Measurements from ENCODE around the gene SSH3.

SSH3 gene

GRCh38 chr11:67351275-67352005 lies 48.1 kb downstream of the SSH3 start:
- no peak for DNase-seq

- DNase-seq, result no peak
Observed at GRCh38 chr11:67352546-67353316, 49.4 kb downstream of the SSH3 start.

GRCh38 chr11:67353317-67354074 lies 50.2 kb downstream of the SSH3 start, which contains the start of gene POLD4:
TSS of gene POLD4 (minus strand) at chr11:67353546. CDS start at chr11:67353399, 147 bp downstream.
- DNase-seq, result peak; percentile 23

GRCh38 chr11:67354075-67355022 lies 51.0 kb downstream of the SSH3 start:
- DNase-seq, result no peak

- no peak for DNase-seq
Observed at GRCh38 chr11:67355023-67355793, 51.9 kb downstream of the SSH3 start.

GRCh38 chr11:67355794-67356386 lies 52.6 kb downstream of the SSH3 start:
- DNase-seq, result no peak

- DNase-seq, result no peak
Observed at GRCh38 chr11:67356387-67356863, 53.1 kb downstream of the SSH3 start.

- no peak for DNase-seq
Observed at GRCh38 chr11:67356864-67357561, 53.7 kb downstream of the SSH3 start.

GRCh38 chr11:67357831-67358670 lies 54.7 kb downstream of the SSH3 start:
- no peak for DNase-seq

Measured in NCI-H2081 treated with DMSO at 0.1 percent for 48 hours (cell line).